ENCODE data around the gene CNTN6. TPM values are rescaled to one million over a fixed set of nuclear protein-coding genes. Genes with fewer than 3 reads are reported as not detected.

CNTN6 gene
- polyA plus RNA-seq, 2 of the 4 experiments (the other 2 are of a cell fraction), result not detected

DNA sequence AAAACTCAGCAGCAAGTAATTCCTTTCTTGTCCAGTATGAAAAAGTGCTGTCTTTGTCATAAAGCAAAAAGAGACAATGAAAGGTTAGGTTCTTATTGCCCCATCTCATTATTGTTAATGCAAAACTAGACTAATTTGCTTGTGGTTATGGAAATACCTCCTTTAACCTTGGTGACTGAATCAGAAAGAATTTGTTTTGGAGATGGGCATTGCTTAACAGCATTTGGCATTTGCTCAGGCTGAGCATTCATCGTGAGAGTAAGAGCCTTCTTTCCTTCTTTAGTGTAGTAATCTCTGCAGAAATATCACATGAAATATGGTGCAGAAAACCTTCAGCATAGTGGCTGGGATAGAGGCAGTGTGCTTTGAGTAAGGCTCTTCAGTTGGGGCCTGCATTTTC lies 103.1 kb downstream of the CNTN6 start:
- no peak for TF ChIP-seq ESRRA (IDR thresholded peaks at IDR 0.05; ENCODE audit: borderline replicate concordance, low read length)
- no peak for TF ChIP-seq ZNF302 (CRISPR knock-in tag; IDR thresholded peaks at IDR 0.05)
- no peak for TF ChIP-seq GATA3 (IDR thresholded peaks at IDR 0.05; ENCODE audit: borderline replicate concordance)
- TF ChIP-seq, protein P1, sequence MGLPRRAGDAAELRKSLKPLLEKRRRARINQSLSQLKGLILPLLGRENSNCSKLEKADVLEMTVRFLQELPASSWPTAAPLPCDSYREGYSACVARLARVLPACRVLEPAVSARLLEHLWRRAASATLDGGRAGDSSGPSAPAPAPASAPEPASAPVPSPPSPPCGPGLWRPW (IDR thresholded peaks at IDR 0.05), result no peak
- no peak for TF ChIP-seq NFE2L2 (conservative IDR thresholded peaks at IDR 0.05; ENCODE audit: low read length)
- TF ChIP-seq, protein P2, sequence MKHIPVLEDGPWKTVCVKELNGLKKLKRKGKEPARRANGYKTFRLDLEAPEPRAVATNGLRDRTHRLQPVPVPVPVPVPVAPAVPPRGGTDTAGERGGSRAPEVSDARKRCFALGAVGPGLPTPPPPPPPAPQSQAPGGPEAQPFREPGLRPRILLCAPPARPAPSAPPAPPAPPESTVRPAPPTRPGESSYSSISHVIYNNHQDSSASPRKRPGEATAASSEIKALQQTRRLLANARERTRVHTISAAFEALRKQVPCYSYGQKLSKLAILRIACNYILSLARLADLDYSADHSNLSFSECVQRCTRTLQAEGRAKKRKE (CRISPR knock-in tag; IDR thresholded peaks at IDR 0.05; ENCODE audit: low read depth), result no peak
- TF ChIP-seq KDM5A (IDR thresholded peaks at IDR 0.05), result no peak
- TF ChIP-seq RARB (CRISPR knock-in tag; IDR thresholded peaks at IDR 0.05), result no peak
- no peak for TF ChIP-seq HOXB13 (CRISPR knock-in tag; IDR thresholded peaks at IDR 0.05; ENCODE audit: low read depth)
- no peak for TF ChIP-seq HDAC2 (IDR thresholded peaks at IDR 0.05)
- TF ChIP-seq TFCP2L1 (CRISPR knock-in tag; IDR thresholded peaks at IDR 0.05), result no peak
- no peak for TF ChIP-seq MAZ (IDR thresholded peaks at IDR 0.05; ENCODE audit: borderline replicate concordance, low read depth, low read length)
- TF ChIP-seq ZFP36 (IDR thresholded peaks at IDR 0.05; ENCODE audit: borderline replicate concordance, partially characterized antibody), result no peak
- TF ChIP-seq EP300 (IDR thresholded peaks at IDR 0.05), result no peak
- TF ChIP-seq ZC3H11A (IDR thresholded peaks at IDR 0.05), result no peak
- TF ChIP-seq BHLHE40 (IDR thresholded peaks at IDR 0.05; ENCODE audit: low read depth, low read length), result no peak
- TF ChIP-seq, protein P3, sequence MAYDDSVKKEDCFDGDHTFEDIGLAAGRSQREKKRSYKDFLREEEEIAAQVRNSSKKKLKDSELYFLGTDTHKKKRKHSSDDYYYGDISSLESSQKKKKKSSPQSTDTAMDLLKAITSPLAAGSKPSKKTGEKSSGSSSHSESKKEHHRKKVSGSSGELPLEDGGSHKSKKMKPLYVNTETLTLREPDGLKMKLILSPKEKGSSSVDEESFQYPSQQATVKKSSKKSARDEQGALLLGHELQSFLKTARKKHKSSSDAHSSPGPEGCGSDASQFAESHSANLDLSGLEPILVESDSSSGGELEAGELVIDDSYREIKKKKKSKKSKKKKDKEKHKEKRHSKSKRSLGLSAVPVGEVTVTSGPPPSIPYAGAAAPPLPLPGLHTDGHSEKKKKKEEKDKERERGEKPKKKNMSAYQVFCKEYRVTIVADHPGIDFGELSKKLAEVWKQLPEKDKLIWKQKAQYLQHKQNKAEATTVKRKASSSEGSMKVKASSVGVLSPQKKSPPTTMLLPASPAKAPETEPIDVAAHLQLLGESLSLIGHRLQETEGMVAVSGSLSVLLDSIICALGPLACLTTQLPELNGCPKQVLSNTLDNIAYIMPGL (CRISPR knock-in tag; IDR thresholded peaks at IDR 0.05; ENCODE audit: borderline replicate concordance), result no peak
- no peak for TF ChIP-seq FOSL2 (IDR thresholded peaks at IDR 0.05)
- TF ChIP-seq FOSL2 (CRISPR knock-in tag; IDR thresholded peaks at IDR 0.05), result no peak
- TF ChIP-seq FOXS1 (CRISPR knock-in tag; IDR thresholded peaks at IDR 0.05), result no peak
- TF ChIP-seq NR3C1 (IDR thresholded peaks at IDR 0.05), result no peak
- 4% methylated on average over 1 of the region's 1 CpG for WGBS (ENCODE audit: missing lambda C conversion rate)
- H3K27ac ChIP-seq, result no peak overlapping the region
- no peak for ATAC-seq
- no peak overlapping the region for H3K4me3 ChIP-seq
- ChIA-PET CTCF (no interaction called here), POLR2A (no interaction called here)
- no peaks in the 10 kb centered on the region; the same call in 1 of the 3 replicates for H3K9me3 ChIP-seq
- H3K4me1 ChIP-seq, result no peaks in the 10 kb centered on the region
- FAIRE-seq, result no peak
- H3K4me2 ChIP-seq, result no peak overlapping the region
- DNase-seq (ENCODE audit: low read depth in 1 of 2, low spot score in 1 of 2), result no peak

DNA sequence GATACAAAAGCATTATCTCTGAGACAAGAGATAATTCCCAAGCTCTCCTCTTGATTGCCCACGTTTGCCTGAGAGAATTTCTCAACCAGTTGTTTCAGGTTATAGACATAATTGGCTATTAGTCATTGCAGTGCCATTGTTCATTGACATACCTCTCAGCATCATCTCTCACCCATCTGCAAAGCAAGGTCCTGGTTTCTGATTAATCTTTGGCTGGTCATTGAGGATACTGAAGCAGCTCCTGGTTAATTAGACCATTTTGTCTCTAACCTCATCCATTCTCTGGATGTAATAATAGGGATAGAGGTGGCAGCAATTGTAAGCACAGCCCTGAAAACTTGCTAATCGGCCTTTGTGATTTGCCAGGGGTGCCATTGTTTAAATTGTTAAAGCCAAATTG lies 104.2 kb downstream of the CNTN6 start:
- no peak overlapping the region for H3K27ac ChIP-seq
- H3K4me2 ChIP-seq, result no peak overlapping the region
- H3K4me3 ChIP-seq, result no peak overlapping the region
- WGBS (ENCODE audit: missing lambda C conversion rate), result 0% methylated on average over 2 of the region's 2 CpGs
- no peak for FAIRE-seq
- ATAC-seq, result no peak
- POLR2A ChIA-PET, result no interaction called here
- no peaks in the 10 kb centered on the region; the same call in 1 of the 3 replicates for H3K9me3 ChIP-seq
- CTCF ChIA-PET, result no interaction called here
- no peak for DNase-seq (ENCODE audit: low read depth in 1 of 2, low spot score in 1 of 2)
- TF ChIP-seq, protein P4, sequence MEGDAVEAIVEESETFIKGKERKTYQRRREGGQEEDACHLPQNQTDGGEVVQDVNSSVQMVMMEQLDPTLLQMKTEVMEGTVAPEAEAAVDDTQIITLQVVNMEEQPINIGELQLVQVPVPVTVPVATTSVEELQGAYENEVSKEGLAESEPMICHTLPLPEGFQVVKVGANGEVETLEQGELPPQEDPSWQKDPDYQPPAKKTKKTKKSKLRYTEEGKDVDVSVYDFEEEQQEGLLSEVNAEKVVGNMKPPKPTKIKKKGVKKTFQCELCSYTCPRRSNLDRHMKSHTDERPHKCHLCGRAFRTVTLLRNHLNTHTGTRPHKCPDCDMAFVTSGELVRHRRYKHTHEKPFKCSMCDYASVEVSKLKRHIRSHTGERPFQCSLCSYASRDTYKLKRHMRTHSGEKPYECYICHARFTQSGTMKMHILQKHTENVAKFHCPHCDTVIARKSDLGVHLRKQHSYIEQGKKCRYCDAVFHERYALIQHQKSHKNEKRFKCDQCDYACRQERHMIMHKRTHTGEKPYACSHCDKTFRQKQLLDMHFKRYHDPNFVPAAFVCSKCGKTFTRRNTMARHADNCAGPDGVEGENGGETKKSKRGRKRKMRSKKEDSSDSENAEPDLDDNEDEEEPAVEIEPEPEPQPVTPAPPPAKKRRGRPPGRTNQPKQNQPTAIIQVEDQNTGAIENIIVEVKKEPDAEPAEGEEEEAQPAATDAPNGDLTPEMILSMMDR (IDR thresholded peaks at IDR 0.05), result no peak
- no peak for TF ChIP-seq RCOR1 (IDR thresholded peaks at IDR 0.05; ENCODE audit: low read depth, low read length)
- no peak for TF ChIP-seq KDM1A (IDR thresholded peaks at IDR 0.05; ENCODE audit: low read depth)
- no peaks in the 10 kb centered on the region for H3K4me1 ChIP-seq
